HG03280 (cell line): ENCODE data around the gene TAS2R41.

Experiments
- ATAC-seq: cut with Tn5 transposase; IDR thresholded peaks from one replicate; pipeline ENCODE4 v1.9.1; 2021; ENCODE audit warnings: mild to moderate bottlenecking, moderate library complexity; ENCODE audit not compliant: unreplicated experiment

Gene TAS2R41

DNA sequence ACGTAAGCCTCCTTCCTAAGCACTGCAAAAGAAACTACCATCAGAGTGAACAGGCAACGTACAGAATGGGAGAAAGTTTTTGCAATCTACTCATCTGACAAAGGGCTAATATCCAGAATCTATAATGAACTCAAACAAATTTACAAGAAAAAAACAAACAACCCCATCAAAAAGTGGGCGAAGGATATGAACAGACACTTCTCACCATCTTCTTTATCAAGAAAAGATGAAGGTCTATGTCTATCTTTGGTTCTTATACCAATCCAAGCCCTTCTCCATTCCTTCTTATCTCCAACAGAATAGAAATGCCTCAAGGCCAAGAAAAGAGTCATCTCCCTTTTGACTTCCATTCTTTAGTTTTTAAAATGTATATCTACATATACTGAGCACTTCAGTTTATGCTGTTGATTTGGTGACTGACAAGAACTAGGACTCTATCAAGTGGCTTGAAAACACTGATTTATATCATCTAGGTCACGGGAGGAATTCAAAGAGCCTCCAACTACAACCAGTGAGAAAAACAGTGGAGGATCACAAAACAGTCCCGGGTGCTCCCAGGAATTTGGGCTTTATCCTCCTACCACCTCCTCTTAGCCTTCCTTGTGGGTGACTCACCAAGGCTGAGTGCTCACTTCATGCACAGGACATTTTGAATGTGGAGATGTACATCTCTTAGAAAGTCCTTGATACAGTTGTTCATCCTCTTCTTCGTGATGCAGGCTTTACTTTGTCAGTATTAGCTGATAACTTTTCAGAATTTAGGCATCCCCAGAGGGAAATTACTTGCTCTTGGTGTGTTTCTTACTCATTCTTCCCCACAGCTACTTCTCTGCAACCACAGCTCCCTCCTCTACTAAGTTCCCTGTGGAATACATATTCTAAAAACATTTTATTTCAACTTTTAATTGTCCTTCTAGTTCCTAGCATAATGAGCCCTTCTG, 15.4 kb downstream of the TAS2R41 start:
- no peak for ATAC-seq

DNA sequence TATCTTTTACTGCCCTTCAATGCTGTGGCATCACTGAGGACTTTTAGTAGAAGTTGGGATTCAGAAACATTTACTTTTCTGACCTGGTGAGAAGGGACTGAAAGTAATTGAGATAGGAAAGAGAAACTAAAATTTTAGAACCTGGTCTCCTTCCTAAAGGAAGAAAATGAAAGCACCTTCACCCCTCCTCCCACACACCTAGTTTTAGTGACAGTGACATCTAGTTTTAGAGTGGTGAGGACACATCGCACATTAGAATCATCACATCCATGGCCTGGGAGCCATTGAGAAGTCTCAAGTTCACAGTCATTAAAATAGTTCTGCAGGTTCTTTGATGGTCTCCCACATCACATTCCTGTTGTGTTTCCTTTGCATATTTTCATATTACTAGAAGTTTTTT, 16.1 kb downstream of the TAS2R41 start:
- no peak for ATAC-seq

DNA sequence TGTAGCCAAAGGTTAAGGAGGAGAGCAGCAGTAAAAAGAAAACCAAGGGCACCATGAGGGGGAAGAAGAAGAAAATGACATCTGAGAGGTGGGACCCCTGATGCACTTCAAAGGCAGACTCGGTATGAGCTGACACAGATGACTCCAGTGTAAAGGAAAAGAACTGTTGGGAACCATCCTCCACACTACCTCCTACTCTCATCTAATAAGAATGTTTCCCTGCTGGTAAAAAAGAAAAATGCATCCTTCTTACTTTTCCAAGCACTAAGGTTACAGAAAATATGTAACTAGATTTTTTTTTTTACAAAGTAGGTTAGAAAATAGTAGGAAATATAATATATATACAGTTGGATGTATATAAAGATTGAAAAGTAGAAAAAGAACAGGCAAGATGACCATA, 16.9 kb downstream of the TAS2R41 start:
- no peak for ATAC-seq

DNA sequence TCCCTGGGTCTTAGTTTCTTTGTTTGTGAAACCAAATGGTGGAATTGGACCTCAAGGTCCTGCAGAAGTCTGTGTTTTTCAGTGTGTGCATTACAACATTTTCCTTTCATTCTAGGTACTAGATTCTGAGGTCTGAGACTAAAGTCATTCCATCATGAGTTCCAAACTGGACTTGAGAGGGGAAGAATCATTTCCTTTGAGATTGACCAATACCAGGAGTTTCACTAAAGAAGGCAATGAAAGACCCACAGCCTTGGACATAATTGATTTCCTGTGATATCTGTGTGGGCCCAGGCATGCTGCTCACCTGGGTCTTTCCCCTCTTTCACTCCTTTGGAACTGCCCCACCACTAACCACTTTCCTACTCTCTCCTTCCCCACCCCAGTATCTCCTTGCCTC, 18.2 kb downstream of the TAS2R41 start:
- ATAC-seq = no peak

DNA sequence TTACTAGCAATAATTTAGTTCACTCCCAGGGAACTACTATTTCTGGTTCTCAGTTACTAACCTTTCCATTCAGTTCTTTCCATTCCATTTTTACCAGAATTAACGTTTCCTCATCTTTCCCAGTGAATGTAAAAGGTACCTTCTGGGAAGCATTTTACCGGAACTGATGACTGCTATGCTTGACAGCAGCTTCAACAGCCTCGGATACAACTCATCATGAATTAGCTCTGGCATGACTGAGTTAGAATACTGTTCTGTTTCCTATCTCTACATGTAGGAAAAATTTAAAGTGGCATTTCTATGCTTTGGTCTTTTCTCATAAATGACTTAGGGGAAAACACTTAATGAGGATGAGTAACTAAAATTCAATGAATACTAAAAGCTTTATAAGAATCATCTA, 18.6 kb downstream of the TAS2R41 start:
- no peak for ATAC-seq

DNA sequence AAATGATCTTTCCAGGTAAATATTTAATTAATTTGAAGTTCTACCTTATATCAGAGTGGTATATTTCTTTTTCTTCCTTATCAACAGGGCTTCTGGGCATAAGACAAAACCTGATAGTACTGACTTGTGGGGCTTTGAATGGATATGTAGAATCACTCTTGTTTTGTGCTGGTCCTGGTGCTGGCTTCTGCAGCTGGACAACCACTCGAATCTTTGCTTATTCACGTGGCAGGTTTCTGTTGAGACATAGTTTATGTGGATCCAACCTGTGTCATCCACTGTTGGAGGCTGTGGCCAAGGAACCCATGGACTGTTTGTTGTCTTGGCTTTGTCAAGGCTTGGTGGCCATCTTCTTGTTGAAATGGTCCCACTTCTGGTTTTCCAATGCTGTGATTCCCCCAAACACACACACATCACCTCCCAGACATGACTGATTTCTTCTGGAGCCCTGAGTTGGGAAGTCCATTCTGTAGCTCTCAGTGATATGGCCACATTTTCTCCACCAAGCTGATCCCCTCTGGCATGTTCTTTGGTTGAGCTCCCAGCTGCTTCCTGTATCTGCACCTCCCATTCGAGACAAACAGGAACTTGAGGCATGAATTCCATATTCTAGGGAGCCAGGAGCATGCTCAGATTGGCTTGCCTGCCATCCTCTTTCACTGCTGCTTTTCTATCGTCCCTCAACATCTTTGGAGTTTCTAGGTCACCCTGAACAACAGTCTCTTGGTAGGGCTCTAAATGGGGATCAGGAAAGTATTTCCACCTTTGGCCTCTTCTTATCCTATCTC, 19.5 kb downstream of the TAS2R41 start:
- ATAC-seq = no peak

DNA sequence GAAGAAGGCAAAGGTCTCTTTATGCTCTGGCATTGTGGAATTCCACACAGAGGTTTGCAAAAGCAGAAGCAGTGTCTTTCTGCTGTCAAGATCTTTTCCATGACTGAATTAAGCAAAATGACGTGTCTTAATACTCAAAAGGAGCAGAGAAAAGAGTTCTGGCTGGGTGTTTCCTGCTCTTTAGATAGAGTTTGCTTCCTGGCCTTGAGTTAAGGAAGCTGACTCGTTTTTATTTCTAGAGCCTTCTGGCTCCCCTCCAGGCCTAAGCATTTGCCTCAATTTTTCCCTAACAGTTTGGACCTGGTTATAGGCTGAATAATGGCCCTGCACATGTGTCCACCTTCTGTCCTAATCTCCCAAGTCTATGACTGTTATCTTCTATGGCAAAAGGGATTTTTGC, 21.6 kb downstream of the TAS2R41 start:
- no peak for ATAC-seq

DNA sequence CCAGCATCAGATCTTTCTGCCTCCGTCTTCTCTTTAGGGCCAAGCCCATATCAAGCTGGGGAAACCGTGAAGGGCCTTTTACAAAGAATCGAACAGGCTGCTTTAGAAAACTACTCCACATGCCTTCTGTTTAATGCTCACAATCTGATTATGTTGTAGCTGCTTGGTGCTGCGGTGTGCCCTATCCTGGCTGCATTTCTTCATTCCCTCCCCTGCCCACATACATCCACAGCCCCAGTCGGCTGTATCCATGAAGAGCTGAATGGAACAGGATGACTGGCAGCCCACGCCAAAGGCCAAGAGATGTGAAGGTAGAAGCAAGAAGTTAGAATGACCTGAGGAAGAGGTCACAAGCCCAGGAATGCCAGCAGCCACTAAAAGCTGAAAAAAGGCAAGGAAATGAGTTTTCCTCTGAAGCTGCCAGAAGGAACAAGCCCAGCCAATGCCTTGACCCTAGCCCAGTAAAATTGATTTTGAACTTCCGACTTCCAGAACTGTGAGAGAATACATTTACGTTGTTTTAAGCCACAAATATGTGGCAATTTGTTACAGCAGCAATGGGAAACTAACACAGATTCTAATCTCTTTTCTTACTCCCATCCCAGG, 22.2 kb downstream of the TAS2R41 start:
- no peak for ATAC-seq

DNA sequence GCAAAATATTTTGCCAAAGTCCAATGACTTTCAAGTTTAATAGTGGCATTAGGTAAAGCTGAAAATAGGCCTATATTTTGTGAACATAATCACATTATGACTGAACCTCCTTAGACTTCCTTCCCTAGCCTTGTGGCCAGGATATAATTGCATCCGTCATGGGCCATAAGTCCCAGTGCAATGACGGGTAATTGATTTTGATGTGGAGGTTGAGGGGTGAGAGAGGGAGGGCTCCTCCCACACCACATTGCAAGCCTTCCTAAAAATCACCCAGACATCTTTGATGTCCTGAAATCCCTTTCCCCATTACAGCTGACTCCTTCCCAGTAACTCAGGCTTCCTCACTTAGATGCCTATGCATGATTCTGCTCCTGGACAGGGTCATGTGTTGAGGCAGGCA, 25.6 kb downstream of the TAS2R41 start:
- ATAC-seq = no peak

DNA sequence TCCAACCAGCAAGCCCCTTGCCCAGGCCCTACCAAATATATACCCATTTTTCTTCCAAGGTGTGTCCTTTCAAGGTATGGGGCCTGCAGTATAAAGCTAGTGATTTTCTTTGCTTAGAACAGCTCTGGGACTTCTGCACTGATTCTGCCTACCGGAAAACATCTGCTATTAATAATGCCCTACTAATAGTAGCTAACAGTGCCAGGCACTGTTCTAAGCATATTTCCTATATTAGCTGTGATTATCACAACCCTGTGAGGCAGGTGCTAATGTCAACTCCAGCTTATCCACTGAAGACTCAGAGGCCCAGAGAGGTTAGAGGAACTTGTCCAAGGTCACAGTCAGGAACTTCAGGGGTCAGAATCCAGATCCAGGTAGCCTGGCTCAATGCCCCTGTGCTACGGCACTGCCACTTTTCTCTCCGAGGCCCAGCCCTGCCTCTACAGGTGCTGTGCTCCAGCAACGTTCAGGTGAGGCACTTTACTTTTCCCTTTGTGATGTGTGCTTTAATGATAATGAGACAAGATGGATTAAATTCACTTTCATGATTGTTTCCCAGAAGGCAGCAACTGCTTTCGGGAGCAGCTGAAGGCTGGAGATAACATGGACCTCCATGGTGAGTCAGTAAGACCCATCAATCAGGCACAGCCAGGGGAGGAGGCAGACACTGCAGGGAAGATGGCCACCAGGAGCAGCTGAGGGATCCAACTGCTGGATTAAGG, 26.7 kb downstream of the TAS2R41 start:
- ATAC-seq = no peak

DNA sequence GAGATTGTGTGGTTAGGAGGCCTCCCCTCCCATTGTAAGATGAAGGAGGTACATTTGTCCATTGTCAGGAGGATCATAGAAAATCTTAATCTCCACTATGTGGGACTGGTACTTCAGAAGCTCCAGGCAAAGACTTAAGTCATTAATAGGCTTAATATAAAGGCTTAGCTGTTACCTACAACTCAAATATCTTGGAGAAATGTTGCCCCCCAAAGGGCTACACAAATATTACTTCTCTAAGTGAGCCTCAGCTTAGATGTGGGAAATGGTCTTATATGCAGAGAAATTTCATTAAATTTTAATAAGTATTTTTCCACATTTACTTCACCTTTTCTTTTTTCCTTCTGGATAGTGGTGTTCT, 27.2 kb downstream of the TAS2R41 start:
- ATAC-seq = no peak

DNA sequence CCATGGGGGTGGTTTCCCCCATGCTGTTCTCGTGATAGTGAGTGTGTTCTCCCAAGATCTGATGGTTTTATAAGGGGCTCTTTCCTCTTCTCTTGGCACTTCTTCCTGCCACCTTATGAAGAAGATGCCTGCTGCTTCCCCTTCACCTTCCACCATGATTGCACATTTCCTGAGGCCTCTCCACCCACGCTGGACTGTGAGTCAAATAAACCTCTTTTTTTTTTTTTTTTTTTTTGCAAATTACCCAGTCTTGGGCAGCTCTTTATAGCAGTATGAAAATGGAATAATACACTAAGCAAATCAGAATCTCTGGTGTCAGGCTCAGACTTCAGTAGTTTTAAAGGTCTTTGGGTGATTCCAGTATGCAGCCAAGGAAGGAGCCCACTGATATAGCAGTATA, 28.2 kb downstream of the TAS2R41 start:
- no peak for ATAC-seq

DNA sequence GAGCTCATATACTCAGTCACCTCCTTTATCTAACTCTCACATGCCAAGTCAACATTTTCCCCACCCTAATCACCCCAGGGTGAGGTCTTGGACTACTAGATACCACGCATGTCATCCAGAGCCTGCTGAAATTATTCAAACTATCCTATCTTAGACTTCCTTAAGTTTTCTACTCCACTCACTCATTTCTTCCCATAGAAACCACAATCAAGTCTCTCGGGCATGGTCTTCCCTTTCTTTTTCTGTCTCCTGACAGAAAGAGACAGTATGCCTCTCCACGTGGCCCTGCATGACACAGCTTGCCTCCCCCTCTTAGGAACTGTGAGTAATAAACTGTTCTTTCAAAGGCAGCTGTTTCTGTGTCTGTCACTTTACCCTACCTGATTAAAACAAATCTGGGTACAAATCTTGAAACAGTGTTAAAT, 29.4 kb downstream of the TAS2R41 start:
- no peak for ATAC-seq

DNA sequence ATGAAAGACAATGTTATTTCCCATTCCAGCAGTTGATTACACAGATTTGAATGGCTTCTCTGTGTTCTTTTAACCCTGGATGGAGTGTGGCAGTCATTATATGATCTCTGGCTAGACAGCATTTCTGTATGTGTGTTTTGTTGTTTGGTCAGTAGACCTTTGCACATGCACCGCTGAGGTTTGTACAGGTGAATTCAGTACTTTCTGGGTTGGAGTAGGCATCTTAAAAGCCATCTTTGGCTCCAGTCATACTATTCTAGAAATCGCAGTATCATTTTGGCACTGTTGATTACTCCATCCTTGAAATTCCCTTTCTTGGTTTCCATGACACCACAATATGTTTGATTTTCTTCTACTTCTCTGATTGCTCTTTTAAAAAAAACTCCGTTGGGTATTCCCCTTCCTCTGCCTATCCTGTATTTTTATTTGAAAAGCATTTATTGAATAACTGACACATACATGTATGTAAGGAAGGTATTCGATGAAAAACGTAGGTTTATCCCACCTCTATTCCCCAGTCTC, 29.9 kb downstream of the TAS2R41 start:
- ATAC-seq = no peak

DNA sequence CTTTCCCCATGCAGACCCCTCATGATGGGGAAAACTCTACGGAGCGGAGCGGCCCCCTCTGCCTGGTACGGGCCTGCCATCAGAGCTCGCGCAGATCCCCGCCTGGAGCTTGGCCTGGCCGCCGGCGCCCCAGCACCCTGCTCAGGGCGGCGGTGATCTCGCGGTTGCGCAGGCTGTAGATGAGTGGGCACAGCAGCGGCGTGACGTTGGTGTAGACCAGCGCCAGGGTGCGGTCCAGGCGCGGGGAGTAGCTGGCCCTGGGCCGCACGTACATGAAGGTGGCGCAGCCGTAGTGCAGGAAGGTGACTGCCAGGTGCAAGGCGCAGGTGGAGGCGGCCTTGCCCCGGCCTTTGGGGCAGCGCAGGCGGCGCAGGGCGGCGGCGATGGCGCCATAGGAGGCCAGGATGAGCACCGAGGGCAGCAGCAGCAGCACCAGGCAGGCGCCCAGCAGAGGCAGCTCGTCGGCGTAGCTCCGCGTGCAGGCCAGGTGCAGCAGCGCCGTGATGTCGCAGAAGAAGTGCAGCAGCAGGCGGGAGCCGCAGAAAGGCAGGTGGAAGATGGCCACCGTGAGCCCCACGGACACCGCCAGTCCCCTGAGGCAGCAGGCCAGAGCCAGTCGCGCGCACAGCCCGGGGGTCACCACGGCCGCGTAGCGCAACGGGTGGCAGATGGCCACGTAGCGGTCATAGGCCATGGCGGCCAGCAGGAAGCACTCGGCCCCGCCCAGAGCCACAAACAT, 33.4 kb downstream of the TAS2R41 start:
- ATAC-seq = no peak

DNA sequence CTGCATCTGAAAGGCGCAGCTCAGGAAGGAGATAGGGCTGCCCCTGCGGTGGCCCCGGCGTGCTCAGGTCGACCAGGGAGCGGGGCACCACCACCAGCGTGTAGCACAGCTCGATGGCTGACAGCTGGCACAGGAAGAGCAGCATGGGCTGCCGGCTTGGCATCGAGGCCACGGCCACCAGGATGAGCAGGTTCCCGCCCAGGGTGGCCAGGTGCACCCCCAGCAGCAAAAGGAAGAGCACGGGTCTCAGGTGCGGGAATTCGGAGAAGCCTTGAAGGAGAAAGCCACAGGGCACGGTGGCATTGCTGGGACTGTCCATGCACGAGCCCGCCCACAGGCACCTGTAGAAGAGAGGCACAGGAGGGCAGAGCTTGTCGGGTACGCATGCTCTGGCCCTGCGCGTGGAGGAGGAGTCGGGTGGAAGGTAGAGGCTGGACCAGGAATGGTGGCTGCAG, 33.9 kb downstream of the TAS2R41 start:
- no peak for ATAC-seq

DNA sequence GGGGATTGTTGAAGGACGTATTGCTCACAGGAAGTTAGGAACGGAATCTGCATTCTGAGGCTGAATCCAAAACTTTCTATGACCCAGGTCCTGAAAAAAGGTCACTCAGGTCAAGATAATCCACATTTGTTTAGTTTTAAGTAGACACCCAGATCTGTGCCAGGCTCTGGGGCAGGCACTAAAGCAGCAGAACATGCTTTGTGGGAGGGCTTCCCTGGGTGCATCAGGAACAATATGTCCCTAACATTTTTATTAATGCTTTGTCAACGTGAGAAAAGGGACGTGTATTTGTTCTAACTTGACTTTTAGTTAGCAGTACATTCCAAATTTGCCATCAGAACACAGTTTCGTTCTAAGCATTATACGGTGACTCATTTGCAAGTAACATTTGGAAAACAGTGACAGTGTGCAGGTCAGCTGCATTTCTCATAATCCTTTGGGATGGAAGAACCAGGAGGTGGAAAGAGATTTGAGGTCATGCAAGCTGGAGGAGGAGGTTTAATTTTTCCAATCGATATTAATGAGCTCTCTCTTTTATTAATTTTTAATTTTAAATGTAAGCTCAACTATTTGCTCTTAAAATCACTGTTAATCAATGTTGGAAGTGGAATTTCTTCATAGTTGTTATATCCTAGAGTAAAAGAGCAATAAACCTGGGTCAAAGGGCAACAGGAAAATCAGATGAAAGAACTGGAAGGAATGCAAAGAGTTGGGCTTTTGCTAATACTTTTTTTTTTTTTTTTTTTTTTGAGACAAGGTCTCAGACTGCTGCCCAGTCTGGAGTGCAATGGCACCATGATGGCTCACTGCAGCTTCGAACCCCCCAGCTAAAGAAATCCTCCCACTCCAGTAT, 35.0 kb downstream of the TAS2R41 start:
- no peak for ATAC-seq

DNA sequence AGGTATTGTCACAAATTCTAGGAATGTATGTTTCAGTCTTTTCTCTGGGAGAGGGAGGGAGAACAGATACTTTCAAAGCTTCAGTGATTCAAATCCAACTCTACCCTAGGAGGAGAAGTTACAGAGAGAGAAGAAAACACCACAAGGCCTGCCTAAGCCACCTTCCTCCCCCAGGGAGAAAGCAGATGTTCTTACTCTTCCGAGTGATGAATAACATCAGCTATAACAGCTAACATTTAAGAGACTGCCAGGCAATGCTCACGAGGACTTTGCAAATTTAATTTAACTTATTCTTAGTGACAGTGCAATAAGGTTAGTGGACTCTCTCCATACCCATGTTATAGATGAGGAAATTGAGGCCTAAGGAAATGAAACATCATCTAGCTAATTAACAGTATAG, 36.8 kb downstream of the TAS2R41 start:
- ATAC-seq = no peak
